Hypothalamus (tissue), 51 donors: Measurements from ENCODE around the gene MDM1.

Experiments used
- DNase-seq, 51 donors: peaks; one replicate each; lab custom pipeline; 2025; lab: John Stamatoyannopoulos, UW

Gene MDM1

DNA sequence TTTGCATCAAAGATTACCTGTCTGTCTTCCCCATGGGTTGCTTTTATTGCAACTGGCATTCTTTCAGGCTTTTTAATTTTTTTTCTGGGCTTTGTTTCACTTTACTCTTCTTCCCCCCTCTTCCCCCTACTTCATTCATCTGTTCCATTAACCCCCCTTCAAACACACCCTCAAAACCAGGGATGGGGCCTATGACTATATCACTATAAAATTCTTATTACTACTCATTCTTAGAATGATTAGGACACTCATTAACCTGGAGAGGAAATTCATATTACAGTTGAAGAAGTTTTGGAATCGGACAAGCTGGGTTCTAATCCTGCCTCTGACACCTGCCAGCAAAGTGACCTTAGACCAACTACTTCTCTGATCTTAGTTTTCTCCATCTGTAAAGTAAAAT is 24.8 kb upstream of the MDM1 start:
- no peak for DNase-seq

- DNase-seq: no peak
Measured at GRCh38 chr12:68356060-68356695, 24.0 kb upstream of the MDM1 start.

- DNase-seq: no peak
Measured at GRCh38 chr12:68354977-68355541, 22.9 kb upstream of the MDM1 start.

DNA sequence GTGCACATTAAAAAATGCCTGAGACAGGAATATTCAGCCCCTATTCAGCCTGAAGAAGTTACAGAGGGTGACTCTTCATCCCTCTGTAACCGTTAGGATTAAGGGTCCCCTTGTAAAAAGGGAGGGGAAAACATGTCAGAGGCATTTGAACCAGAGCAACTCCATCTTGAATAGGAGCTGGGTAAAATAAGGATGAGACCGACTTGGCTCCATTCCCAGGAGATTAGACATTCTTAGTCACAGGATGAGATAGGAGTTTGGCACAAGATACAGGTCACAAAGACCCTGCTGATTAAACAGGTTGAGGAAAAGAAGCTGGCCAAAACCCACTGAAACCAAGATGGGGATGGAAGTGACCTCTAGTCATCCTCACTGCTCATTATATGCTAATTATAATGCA is 19.9 kb upstream of the MDM1 start:
- no peak for DNase-seq

DNA sequence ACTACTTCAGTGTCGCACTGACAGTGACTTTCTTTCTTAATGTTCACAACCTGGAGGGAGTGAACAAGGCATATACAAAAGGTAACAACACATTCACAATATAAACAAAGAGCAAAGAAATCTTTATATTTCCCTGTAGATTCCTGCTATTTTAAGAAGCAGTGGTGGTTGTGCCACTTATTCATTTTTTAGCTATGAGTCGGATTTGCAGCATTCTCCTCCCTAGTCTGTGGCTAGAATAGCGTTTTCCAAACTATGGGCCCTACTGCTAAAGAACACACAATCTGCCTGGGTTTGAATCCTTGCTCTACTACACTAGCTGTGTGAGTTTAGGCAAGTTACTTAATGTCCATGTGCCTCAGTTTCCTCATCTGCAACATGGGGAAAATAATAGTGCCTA is 18.6 kb upstream of the MDM1 start:
- no peak for DNase-seq

- DNase-seq: no peak
Measured at GRCh38 chr12:68349921-68350606, 17.9 kb upstream of the MDM1 start.

GRCh38 chr12:68349220-68349621 is 17.1 kb upstream of the MDM1 start:
- DNase-seq: peak in 1 of 51 donors; percentile 18

DNA sequence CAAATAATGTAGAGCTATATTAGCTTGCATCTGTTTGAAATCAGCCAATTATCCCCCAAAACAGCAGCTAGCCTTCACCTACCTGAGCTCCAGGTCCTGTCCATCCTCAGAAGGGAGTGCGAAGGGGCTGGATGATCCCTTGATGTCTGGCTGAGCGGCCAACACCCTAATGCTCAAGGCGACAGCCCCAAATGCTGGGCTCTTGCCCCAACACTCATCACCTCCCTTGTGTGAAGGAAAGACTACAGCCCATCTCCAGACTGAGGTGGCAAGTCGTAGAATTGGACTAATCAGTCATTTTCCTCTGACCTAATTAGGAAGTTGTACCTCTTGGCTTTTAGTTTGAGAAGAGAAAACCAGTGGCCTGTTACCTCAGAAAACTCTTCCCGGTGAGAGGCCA is 16.3 kb upstream of the MDM1 start:
- no peak for DNase-seq

DNA sequence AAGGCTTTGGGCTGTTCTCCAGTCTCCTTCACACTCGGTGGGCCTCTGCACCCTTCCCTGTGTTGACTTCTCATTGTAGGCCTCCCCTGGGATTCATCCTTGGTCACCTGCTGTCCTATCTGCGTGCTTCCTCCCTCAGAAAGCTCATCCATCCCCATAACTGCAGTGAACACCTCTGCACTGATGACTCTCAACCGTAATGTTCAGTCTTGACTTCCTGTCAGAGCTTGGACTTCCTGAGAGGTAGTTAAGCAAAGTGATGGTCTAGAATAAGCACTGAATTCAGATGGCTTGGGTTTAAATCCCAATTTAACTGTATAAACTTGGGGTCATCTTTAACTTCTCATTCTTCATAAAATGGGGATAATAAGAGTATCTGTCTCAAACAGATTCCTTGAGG is 13.6 kb upstream of the MDM1 start:
- DNase-seq: no peak

- DNase-seq: no peak
Measured at GRCh38 chr12:68344126-68344525, 12.0 kb upstream of the MDM1 start.

GRCh38 chr12:68342966-68343365 is 10.8 kb upstream of the MDM1 start:
- no peak for DNase-seq

GRCh38 chr12:68341822-68342221 is 9.7 kb upstream of the MDM1 start:
- no peak for DNase-seq

DNA sequence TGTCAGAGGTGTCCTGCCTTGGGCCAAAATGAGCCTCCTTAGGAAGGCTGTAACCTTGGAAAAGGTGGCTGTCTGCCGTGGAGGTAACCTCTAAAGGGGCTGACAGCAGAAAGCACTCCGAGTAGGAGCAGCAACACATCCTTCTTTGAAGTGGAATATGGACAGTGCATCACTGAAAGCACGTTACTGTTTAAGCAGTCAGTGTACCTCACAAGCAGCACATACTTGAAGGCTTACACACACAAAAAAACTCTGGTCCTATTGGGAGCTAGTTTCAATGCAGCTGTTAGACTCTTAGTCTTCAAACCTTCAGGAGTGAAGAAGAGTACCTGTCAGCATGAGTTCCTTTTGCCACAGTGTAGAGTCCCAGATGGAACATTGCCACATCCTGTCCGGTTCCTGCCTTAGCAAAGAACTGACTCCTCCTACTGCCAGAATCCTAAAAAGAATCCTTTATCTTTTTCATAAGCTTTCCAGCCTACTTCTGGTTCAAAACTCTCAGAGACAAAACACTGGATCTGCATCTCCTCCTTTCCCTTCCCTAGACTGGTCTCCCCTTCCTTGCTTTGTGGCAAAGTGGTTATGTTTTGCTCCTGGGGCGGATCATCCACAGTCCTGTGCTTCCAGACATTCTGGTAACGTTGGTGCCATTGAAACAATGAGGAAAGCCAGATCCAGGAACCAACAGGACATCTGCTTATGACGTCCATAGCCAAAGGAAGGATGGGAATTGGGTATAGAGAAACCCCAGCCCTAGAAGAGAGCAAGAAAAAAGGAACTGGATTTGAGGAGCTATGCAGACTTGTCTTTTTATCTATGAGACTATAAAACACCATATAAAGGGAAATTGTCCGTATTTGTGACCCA is 8.5 kb upstream of the MDM1 start:
- DNase-seq: no peak

DNA sequence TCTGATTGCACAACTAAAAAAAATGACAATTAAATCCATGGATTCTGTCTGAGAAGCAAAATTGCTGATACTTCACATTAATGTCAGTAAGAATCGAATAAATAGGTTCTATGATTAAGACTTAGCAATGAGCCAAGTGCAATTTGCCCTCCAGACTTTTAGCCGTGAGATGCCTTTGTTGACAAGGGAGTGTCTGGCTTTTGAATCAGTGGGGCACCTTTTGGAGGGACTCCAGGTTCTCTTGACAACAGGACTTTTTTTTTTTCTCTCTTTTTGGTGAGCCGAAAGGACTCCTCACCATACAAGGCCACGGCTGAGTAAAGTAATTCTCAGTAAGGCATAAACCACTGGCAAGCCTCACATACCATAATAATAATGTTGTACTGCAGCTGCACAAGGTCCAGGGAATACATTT is 4.7 kb upstream of the MDM1 start:
- no peak for DNase-seq

- DNase-seq: no peak
Measured at GRCh38 chr12:68335462-68335861, 3.3 kb upstream of the MDM1 start.

GRCh38 chr12:68334132-68334531 is 2.0 kb upstream of the MDM1 start:
- peak in 2 of 51 donors; percentile 13 to 14 for DNase-seq

GRCh38 chr12:68332728-68333630 is 817 bp upstream of the MDM1 start:
- no peak for DNase-seq

- no peak for DNase-seq
Measured at GRCh38 chr12:68331500-68331868, 678 bp downstream of the MDM1 start.

- DNase-seq: no peak
Measured at GRCh38 chr12:68327896-68328295, 4.3 kb downstream of the MDM1 start.

DNA sequence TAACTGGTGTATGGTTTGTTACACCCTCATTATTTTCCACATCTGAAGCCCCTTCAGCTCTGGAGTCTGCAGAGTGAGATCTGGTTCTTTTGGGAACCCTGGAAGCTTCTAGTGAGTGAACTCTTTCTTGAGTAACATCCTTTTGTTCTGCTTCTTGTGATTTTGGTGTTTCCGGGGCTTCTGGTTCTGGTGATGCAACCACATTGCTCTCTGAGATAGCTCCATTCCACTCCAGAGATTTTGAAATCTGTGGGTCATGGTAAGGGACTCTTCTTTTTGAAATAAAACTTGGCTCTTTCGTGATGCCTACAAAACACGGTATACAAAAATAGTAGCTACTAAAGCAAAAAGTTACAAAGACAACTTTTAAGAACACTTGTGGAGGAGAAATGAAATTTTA is 5.4 kb downstream of the MDM1 start:
- DNase-seq: no peak
